Stimulated activated CD4-positive, alpha-beta T cell treated with anti-CD3 and anti-CD28 coated beads, Interleukin-1b, Interleukin-23, amount 100 ng/mL, for 1 hour (primary cell): ENCODE measurements around the gene CTBP1.

Experiments used
- DNase-seq, 2 donors: peaks; one replicate each; pipeline ENCODE4 v3.0.0-alpha.2; 2020; ENCODE audit warnings: low read depth in 2 of 2

Gene CTBP1

DNA sequence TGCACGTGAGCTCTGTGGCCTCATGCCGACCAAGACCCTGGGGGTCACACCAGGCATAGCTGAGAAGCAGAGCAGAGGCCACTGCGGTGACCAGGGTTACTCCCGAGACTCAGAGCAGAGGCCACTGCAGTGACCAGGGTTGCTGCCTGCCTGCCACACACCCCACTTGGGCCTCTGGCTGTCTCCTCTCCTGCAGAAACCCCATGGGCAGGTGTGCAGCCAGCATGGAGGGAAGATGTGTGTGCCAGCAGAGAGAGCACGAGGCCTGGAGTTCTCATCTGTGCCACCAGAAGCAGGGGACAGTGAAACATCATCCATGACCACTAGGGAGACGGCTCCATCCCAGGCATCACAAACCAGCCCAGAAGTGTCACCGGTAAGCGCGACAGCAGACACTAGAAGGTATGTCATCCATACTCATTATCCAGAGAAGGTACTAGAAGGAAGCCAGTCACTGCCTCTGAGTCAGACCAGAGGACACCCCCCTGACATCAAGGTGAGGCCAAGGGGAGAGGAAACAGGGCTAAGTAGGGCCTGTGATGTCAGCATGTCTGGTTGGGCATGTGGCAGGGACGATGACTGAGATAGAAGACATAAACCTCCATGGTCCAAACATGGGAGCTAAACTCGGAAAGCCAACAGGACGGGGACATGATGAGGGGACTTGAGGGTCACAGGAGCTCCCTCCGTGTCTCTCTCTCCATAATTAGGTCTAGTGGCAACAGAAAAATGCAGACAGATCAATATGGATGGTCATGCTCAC, 52.3 kb downstream of the CTBP1 start:
- no peak for DNase-seq

DNA sequence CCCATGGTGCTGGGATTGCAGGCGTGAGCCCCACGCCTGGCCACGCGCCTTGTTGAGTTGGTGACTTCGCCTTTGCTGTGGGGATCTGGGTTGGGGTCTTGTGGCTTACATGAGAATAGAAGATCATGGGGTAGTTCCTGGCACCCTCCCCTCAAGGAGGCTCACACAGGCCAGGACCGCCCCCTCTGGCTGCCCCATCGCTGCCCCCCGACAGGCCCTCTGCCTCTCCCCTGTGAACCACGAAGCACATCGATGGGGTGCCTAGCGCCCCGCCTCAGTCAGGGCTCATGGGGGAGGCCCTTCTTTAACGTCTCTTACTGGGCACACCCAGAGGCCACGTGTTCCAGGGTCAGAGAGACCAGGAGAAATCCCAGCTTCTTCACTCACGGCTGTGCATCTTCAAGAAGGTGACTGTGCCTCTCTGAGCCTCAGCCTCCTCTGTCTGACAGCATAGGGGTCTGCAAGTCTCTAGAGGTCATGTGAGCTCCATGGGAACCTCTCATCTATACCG, 53.0 kb downstream of the CTBP1 start:
- DNase-seq, result no peak

DNA sequence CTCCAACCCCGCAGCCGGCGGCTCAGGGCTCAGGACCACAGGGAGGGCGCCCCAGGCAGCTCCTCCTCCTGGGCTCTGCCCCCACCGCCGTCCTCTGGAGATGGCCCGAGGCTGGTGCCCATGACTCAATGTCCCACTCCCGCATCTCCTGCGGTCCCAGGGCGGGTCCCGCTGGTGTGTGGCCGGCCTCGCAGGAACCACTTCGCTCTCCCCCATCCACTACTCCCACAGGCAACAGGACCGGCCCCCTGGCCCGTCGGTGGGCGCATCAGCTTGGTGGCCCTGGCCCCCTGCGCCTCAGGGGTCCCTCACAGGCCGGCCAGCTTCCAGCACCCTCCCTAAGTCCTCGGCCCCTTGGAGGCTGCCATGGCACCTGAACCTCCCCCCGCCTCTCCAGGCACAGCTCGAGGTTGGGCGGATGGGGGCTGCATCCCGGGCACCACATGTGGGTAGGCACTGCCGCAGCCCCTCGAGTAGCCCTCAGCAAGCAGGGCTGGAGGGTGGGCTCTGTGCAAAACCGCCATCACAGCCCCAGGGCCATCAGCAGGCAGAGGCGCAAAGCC, 53.7 kb downstream of the CTBP1 start:
- DNase-seq, result no peak

DNA sequence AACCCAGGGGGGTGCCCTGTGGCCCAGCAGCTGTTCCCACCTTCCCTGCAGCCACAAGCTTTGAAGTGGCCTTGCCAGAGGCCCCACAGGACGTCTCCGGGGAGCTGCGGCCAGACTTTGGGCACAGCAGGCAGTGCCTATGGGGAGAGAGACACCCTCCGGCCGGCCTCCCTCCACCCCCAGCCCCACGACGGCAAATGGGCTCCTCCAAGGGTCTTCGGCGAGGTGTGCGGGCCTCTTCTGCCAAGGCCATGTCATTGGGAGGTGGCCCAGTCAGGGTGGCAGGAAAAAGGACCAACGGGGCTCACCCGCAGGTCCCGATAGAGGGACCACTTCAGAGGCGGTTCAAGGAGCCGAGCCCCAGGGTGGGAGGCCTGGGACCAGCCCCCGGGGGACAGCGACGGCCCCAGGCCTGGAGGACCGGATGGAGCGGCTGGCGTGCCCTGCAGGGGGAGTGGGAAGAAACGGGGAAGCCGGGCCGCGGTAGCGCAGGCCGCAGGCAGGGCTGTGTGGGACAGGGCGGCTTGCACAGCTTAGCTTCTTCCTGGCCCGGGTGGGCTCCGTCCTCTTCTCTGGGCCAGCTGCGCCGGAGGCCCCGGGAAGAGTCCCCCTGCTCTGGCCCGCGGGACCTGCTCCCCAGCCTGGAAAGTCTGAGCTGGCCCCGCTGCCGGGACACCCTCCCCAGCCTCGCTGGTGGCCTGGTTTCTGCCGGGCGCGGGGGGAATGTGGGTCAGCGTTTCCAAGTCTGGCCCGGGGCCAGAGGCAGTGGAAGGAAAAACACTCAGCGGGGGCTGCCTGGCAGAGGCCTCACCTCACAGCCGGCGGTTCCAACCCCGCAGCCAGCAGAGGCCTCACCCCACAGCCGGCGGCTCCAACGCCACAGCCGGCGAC, 54.7 kb downstream of the CTBP1 start:
- DNase-seq, result no peak

DNA sequence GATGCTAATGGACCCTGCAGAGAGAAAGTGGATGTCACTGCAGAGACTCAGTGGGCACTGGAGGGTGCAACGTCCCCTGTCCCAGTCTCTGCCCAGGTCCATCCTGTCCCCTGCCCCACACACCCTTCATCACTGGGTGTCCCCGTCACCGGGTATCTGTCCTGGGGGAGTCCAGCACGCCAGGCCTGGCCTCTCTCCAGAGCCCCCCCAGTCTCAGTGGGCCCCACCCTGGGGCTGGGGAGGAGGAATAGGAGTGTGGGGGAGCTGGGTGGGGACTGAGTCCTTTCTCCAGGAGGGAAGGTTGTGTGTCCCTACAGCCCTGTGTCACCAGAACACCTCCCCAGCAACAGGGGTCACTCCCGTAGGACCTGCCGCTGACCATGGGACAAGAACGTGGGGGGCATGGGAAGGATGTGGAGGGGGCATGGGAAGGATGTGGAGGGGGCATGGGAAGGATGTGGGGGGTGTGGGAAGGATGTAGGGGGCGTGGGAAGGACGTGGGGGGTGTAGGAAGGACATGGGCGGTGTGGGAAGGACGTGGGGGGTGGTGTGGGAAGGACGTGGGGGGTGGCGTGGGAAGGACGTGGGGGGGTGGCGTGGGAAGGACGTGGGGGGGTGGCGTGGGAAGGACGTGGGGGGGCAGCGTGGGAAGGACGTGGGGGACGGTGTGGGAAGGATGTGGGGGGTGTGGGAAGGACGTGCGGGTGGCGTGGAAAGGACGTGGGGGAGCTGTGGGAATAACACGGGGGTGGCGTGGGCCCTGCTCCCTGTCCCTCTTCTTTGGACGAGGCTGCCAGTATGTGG, 55.5 kb downstream of the CTBP1 start:
- no peak for DNase-seq

DNA sequence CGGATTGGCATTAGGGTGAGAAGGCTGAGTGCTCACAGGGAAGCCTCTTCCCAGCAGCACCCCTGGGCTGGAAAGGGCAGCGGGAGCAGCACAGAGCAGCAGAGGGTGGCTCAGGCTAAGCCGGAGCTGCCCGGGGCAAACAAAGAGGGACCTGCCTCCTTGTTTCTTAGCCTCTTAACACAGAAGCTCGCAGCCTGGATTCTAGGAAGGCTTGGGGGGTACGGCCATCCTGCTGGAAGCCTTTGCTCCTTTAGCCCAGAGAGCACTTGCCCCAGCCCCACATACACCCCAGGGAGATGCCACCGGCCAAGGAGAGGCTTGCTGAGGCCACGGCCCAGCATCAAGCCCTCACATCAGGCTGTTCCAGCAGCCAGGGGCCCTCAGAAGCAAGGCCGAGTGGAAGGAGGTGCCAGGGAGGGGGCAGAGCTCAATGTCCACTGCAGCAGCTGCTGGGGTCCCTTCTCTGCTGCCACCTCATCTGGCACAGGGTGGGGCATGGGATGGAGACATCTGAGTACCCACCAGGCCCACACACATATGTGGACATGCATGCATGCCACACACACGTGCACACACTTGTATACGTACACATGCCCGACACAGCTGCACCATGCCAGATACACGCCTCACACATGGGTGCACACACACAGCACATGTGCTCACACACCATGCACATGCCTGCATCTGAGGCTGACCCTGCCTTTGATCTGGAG, 56.3 kb downstream of the CTBP1 start:
- DNase-seq, result no peak

DNA sequence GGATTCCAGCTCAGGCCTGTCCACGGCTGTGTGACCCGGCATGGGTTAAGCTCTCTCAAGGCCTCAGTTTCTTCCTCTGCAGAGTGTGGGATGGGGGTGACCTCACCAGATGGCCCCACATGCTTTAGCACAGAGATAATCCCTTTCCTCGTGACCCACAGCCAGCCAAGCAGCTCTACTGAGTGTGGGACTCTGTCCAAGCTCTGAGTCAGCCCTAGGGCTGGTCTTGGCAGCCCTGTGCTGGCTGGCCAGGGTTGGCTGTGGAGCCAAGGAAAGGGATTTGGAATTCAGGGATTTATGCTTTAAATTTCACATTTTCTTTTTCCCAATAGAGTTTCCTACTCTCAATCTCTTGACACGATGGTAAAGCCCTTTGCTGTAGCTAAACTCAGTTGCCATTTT, 56.8 kb downstream of the CTBP1 start:
- no peak for DNase-seq

DNA sequence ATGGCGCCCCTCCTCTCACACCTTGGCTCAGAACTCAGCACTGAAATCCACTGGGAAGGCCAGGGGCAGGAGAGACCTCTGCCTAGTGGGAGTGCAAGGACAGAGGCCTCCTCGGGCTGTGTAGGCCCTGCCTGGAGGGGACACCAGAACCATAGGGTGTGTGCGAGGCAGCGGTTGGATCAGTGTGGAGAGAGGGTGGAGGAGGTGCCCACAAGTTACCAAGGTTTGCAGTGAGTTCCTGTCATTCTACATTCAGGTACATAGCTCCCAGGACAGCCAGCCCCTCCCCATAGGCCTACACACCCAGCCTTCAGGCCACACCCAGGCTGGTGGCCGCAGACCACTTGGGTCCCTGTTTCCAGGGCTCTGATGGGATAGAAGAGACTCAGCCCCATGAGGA, 57.3 kb downstream of the CTBP1 start:
- no peak for DNase-seq

DNA sequence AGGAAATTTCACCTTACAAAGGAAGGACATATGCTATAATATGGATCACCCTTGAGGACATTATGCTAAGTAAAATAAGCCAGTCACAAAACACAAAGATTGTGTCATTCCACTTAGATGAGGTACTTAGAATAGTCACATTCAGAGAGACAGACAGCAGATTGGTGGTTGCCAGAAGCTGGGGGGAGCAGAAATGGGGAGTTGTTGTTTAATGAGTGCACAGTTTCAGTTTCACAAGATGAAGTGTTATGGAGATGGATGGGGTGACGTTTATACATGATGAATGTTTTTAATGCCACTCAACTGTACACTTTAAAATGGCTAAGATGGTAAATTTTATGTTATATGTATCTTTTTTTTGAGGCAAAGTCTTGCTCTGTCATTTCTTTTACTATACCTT, 61.7 kb downstream of the CTBP1 start:
- no peak for DNase-seq

DNA sequence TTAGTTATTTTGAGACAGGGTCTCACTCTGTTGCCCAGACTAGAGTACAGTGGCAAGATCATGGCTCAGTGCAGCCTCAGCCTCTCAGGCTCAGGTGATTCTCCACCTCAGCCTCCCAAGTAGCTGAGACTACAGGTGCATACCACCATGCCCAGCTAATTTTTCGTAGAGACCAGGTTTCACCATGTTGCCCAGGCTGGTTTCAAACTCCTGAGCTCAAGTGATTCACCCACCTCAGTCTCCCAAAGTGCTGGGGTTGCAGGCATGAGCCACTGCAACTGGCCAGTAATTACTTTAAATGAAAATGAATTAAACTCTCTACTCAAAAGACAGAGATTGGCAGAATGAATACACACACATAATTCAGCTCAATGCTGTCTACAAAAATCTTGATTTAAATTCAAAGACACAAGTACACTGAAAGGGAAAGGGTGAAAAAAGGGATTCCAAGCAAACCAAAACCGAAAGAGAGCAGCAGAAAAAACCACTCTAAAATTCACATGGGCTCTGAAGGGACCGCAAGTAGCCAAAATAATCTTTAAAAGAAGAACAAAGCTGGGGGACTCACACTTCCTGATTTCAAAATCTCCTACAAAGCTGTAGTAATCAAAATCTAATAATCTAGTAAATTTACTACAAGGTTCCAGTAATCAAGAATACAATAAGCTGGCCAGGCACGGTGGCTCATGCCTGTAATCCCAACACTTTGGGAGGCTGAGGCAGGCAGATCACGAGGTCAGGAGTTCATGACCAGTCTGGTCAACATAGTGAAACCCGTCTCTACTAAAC, 64.8 kb downstream of the CTBP1 start:
- no peak for DNase-seq

DNA sequence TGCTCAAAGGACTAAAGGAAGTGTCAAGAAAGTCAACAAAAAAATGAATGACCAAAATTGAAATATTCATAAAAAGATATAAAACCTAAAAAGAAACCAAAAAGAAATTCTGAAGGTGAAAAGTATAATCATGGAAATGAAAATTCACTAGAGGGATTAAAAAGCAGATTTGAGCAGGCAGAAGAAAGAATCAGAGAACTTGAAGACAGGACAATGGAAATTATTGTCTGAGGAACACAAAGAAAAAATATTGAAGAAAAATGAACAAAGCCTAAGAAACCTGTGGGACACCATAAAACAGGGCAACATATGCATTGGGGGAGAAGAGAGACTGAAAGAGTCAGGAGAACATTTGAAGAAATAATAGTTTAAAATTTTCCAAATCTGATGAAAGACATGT, 66.6 kb downstream of the CTBP1 start:
- no peak for DNase-seq

DNA sequence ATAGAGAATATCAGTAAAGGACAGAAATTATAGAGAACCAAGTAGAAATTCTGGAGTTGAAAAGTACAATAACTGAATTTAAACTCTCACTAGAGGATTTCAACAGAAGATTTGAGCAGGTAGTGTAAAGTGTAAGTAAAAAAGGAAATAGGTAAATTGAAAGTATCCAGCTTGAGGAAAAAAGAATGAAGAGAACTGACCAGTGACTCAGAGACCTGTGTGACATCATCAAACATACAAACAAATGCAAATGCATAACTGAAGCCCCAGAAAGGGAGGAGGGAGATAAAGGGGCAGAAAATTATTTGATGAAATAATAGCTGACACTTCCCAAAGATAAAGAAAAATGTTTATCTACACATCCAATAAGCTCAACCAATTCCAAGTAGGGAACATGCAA, 68.3 kb downstream of the CTBP1 start:
- DNase-seq, result no peak

DNA sequence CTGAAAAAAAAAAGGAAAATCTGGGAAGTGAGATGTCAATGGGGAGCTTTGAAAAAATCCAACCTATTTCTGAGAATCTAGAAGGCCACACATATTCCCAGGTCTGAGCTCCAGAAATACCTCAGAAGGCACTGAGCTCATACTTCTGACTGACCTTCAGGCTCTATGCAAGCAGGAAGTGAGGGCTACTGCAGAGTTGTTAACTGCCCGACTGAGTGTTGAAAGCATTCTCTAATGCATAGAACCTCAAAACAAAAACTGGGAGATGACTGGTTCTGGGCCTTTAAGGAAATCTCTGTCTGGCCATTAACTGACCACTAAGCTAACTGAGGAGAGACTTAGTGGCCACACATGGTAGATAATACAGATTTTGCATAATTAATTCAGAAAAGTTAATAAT, 69.0 kb downstream of the CTBP1 start:
- no peak for DNase-seq

DNA sequence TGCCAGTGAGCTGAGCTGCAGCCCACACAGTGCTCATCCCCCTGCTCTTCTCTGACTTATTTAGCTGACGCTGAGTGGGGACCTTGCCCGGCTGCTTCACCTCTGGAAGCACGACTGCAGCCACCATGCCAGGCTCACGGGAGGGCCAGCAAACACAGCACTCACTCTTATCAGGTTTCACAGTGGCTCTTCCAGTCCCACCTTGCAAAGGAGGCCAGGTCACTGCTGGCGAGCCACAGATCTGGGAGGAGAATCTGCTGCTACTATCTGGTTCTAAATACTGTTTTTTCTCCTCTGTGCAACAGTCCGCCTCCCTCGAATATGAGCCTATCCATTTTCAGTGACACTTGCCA, 69.9 kb downstream of the CTBP1 start:
- no peak for DNase-seq

DNA sequence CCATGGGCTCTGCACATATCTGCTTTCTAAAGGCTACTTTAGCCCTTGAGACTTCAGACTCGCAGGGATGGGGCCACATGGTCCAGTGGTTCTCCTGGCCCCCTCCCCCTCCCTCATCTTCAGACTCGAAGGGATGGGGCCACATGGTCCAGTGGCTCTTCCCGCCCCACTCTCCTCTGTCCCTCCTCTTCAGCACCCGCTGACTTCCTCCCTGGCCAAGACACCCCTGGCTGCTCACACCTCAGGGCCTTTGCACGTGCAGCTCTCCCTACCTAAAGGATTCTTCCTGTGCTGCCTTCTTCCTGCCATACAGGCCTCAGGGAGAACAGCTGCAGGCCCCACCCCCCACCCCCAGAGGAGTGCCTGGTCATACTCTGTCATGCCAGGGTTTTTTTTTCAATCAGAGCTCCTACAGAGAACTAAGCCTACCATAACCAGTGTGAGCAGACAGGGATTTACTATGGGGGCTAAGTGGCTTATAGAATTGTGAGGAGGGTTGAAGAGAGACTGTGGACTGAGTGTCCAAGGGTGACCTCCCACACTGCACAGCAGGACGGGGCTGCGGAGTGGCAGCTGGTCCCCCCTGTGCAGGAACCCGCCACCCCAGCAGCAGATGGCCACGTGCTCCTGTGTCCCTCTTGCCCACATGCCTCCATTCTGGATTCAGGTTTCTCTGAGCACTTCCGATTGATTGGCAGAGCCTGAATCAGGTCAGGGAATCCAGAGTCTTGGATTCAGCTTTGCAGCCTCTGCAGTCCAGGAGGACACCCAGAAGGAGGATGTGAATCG, 70.4 kb downstream of the CTBP1 start:
- no peak for DNase-seq

DNA sequence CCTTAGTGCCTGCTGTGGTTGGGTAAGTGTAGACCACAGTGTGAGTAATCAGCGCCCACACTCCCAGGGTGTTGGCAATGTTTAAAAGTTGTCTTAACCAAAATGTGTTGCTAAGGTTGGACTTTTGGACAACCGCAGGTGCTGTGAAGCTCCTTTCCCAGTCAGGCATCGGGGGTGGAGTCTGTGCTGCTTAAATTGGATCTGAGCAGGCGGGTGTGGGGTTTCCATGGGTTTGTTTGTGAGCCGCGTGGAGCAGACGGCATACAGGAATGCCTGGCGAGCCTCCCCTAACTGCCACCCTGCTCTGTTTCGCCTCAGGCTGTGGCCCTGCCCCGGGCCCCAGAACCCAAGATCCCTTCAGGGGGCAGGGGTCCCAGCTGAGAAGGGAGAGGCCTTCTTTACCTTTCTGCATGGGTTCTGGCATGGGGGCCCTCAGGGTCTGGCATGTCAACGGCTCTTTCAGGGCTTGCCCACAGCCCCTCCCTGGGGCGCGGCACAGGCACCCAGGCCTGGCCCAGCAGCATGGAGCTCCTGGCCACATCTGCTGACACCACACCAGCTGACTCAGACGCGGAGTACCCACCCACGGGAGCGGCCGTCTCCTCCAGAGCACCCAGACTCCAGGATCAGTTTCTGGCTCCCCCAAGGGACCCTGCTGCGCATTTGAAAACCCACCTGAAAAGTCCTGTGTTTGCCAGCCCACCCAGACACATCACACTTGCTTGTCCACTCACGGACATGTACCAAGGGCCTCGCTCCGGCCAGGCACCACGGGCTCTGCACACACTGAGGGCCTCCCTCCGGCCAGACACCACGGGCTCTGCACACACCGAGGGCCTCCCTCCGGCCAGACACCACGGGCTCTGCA, 71.4 kb downstream of the CTBP1 start:
- DNase-seq, result no peak

DNA sequence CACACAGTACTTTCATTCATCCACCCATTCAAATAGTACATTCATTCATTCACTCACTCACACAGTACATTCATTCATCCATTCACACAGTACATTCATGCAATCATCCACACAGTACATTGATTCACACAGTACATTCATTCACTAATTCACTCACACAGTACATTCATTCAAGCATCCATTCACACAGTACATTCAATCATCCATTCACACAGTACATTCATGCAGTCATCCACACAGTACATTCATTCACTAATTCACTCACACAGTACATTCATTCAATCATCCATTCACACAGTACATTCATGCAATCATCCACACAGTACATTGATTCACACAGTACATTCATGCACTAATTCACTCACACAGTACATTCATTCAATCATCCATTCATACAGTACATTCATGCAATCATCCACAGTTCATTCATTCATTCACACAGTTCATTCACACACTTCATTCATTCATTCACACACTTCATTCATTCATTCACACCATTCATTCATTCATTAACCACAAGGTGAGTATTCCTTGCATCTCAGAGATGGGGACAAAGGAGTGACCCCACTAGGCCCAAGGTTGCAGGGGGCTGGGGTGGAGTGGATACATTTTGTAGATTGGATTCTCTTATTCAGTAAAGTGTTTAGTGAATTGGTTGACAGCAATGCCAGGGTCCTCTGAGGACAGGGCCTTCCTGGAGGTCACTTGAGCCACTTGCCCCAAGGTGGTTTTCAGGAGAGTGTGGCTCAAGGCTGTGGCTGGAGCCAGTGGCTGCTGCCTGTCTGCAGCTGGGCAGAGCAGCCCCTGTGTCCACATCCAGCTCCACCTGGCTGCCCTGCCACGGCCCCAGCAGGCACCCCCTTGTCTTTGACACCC, 72.3 kb downstream of the CTBP1 start:
- no peak for DNase-seq
